A549 (cell line): ENCODE measurements around the gene TPBG. TPM values are rescaled to one million over a fixed set of nuclear protein-coding genes. Genes with fewer than 3 reads are reported as not detected.
A peak's percentile ranks its signal among the peaks of the same experiment; 100 is the strongest.

Experiments used
- ATAC-seq, 2 experiments: fragments of 200-7000 bp in 1 of 2; fragments of >200 bp in 1 of 2; cut with Nextera tagmentation in 1 of 2; cut with Tn5 transposase in 1 of 2; 3 replicates each; pipeline versions ENCODE4 v1.8.0 to v1.9.1; 2018 to 2020; ENCODE audit warnings: mild to moderate bottlenecking in 1 of 2, moderate library complexity in 1 of 2
- CTCF ChIA-PET: fragments of 300-600 bp; sonication (Branson Sonifier 250); formaldehyde crosslinking; extraction: SDS; loops from one replicate; lab custom pipeline; 2021; ENCODE audit warnings: antibody characterized with exemption, inconsistent platforms; lab: Yijun Ruan, JAX
- POLR2A ChIA-PET: fragments of 350-600 bp; formaldehyde crosslinking; extraction: SDS; loops from one replicate; lab custom pipeline; 2021; ENCODE audit warnings: antibody characterized with exemption, inconsistent platforms; lab: Yijun Ruan, JAX
- DNase-seq, 2 experiments: peaks; one replicate each; pipeline versions ENCODE4 v3.0.0 to v3.0.0-alpha.2; 2011 to 2016; ENCODE audit warnings: low read depth in 1 of 2, low spot score in 1 of 2
- FAIRE-seq: peaks from 2 replicates; lab custom pipeline; 2011; peaks lifted over from hg19 to GRCh38; lab: Jason Lieb, UNC
- H3K27ac ChIP-seq, 2 experiments: fragments of >200 bp; sonication (Bioruptor Twin); formaldehyde crosslinking; 3 replicates each; pipeline ENCODE4 v1.5.1; 2016 to 2017
- H3K4me1 ChIP-seq: fragments of >200 bp; sonication (Bioruptor Twin); formaldehyde crosslinking; 3 replicates; pipeline ENCODE4 v1.6.1; 2016
- H3K4me2 ChIP-seq: fragments of >200 bp; sonication (Bioruptor Twin); formaldehyde crosslinking; 3 replicates; pipeline ENCODE4 v1.6.1; 2016
- H3K4me3 ChIP-seq: fragments of >200 bp; sonication (Bioruptor Twin); formaldehyde crosslinking; 3 replicates; pipeline ENCODE4 v1.5.1; 2016
- H3K9me3 ChIP-seq: fragments of >200 bp; sonication (Bioruptor Twin); formaldehyde crosslinking; 3 replicates; pipeline ENCODE4 v1.6.1; 2016
- ATOH8 ChIP-seq: fragments of 250-450 bp; sonication (Bioruptor Pico); IDR thresholded peaks from 2 replicates; pipeline ENCODE4 v1.5.0; 2020; ENCODE audit warnings: low read depth, mild to moderate bottlenecking, moderate library complexity
- CBX2 ChIP-seq: fragments of 200-600 bp; sonication (generic); IDR thresholded peaks from 2 replicates; pipeline ENCODE4 v1.6.1; 2016; ENCODE audit warnings: low read depth, mild to moderate bottlenecking, borderline replicate concordance
- CTCF ChIP-seq: fragments of >200 bp; sonication (Bioruptor Twin); formaldehyde crosslinking; IDR thresholded peaks from 3 replicates; pipeline ENCODE4 v1.5.1; 2016
- ELK1 ChIP-seq: fragments of 150-350 bp; IDR thresholded peaks from 2 replicates; pipeline ENCODE4 v1.6.1; 2014; ENCODE audit warnings: low read depth, mild to moderate bottlenecking, low read length
- ESRRA ChIP-seq: fragments of 150-350 bp; IDR thresholded peaks from 2 replicates; pipeline ENCODE4 v1.6.1; 2014; ENCODE audit warnings: mild to moderate bottlenecking, low read length, borderline replicate concordance
- FOXS1 ChIP-seq: fragments of 250-450 bp; sonication (Bioruptor Pico); IDR thresholded peaks from 2 replicates; pipeline ENCODE4 v1.5.0; 2020; ENCODE audit warnings: mild to moderate bottlenecking, moderate library complexity
- HEYL ChIP-seq: fragments of 250-450 bp; sonication (Bioruptor Pico); IDR thresholded peaks from 2 replicates; pipeline ENCODE4 v1.8.0; 2021; ENCODE audit warnings: mild to moderate bottlenecking, moderate library complexity
- HOXB13 ChIP-seq: fragments of 250-450 bp; sonication (Bioruptor Pico); IDR thresholded peaks from 2 replicates; pipeline ENCODE4 v1.5.0; 2020; ENCODE audit warnings: low read depth, mild to moderate bottlenecking, moderate library complexity
- JUN ChIP-seq, 2 experiments: fragments of >200 bp; sonication (Bioruptor Twin); formaldehyde crosslinking; IDR thresholded peaks; 2 replicates in 1 of 2; 3 replicates in 1 of 2; pipeline ENCODE4 v1.6.1; 2016 to 2017
- KDM5A ChIP-seq: fragments of 200-600 bp; sonication (generic); IDR thresholded peaks from 2 replicates; pipeline ENCODE4 v1.6.1; 2016; ENCODE audit warnings: antibody characterized with exemption, mild to moderate bottlenecking
- MAFK ChIP-seq: fragments of 450-650 bp; IDR thresholded peaks from 2 replicates; pipeline ENCODE4 v1.6.1; 2014; ENCODE audit not compliant: partially characterized antibody
- PHF8 ChIP-seq: fragments of 200-600 bp; sonication (generic); IDR thresholded peaks from 2 replicates; pipeline ENCODE4 v1.6.1; 2016; ENCODE audit warnings: low read depth, mild to moderate bottlenecking, antibody characterized with exemption, moderate library complexity, borderline replicate concordance
- POLR2A ChIP-seq: IDR thresholded peaks from 2 replicates; pipeline ENCODE4 v1.6.1; 2012; ENCODE audit warnings: mild to moderate bottlenecking, low read length
- RAD21 ChIP-seq, 2 experiments: fragments of >200 bp in 1 of 2; sonication (Bioruptor Twin) in 1 of 2; formaldehyde crosslinking in 1 of 2; IDR thresholded peaks in 1 of 2; conservative IDR thresholded peaks in 1 of 2; 2 replicates in 1 of 2; 3 replicates in 1 of 2; pipeline ENCODE4 v1.6.1; 2012 to 2018; ENCODE audit warnings: inconsistent platforms in 1 of 2
- RARB ChIP-seq: fragments of 250-450 bp; sonication (Bioruptor Pico); IDR thresholded peaks from 2 replicates; pipeline ENCODE4 v1.8.0; 2021; ENCODE audit warnings: mild to moderate bottlenecking, moderate library complexity
- REST ChIP-seq: fragments of 200-600 bp; sonication (generic); IDR thresholded peaks from 2 replicates; pipeline ENCODE4 v1.6.1; 2016; ENCODE audit warnings: antibody characterized with exemption, mild to moderate bottlenecking, moderate library complexity
- RNF2 ChIP-seq: fragments of 200-600 bp; sonication (generic); IDR thresholded peaks from 2 replicates; pipeline ENCODE4 v1.6.1; 2016; ENCODE audit warnings: low read depth, mild to moderate bottlenecking, antibody characterized with exemption, moderate library complexity, borderline replicate concordance
- SMC3 ChIP-seq: fragments of >200 bp; sonication (Bioruptor Twin); formaldehyde crosslinking; IDR thresholded peaks from 3 replicates; pipeline ENCODE4 v1.6.1; 2018; ENCODE audit warnings: inconsistent platforms
- SREBF2 ChIP-seq: fragments of 450-650 bp; IDR thresholded peaks from 2 replicates; pipeline ENCODE4 v1.6.1; 2014; ENCODE audit warnings: mild to moderate bottlenecking, moderate library complexity
- TFCP2L1 ChIP-seq: fragments of 250-450 bp; sonication (Bioruptor Pico); IDR thresholded peaks from 2 replicates; pipeline ENCODE4 v1.5.0; 2021; ENCODE audit warnings: mild to moderate bottlenecking
- ZFP36 ChIP-seq: fragments of 450-650 bp; IDR thresholded peaks from 2 replicates; pipeline ENCODE4 v1.6.1; 2014; ENCODE audit warnings: borderline replicate concordance; ENCODE audit not compliant: partially characterized antibody
- WGBS: methylation state at CpG from one replicate; pipeline ENCODE4 v1.1.6; 2017; ENCODE audit errors: missing lambda C conversion rate; 5-methylcytosine and 5-hydroxymethylcytosine counted together
- polyA minus RNA-seq: library from RNA; depleted of rRNA, polyadenylated mRNA; stranded (reverse); fragments of >200 nt; gene quantifications from 2 replicates; pipeline ENCODE4 v1.2.3, GENCODE V29; 2011; rRNA and poly(A)+ RNA removed
- polyA plus RNA-seq, 4 experiments: library from polyadenylated mRNA; depleted of rRNA in 3 of 4; stranded (reverse); fragments of >200 nt; fragmentation: RNase III in 1 of 4; extraction: RNeasy Plus Mini Kit Qiagen cat#74134 plus additional on column Dnase treatment in 1 of 4; gene quantifications; 2 replicates in 3 of 4; 3 replicates in 1 of 4; pipeline ENCODE4 v1.2.3, GENCODE V29; 2011 to 2017
- TF ChIP-seq, protein P1 (sequence below): fragments of >200 bp; sonication (Bioruptor Twin); formaldehyde crosslinking; IDR thresholded peaks from 2 replicates; pipeline ENCODE4 v1.6.1; 2016
- TF ChIP-seq, protein P2 (sequence below): IDR thresholded peaks from 2 replicates; pipeline ENCODE4 v1.6.1; 2012; ENCODE audit warnings: low read depth, borderline replicate concordance
- TF ChIP-seq, protein P3 (sequence below): IDR thresholded peaks from 2 replicates; pipeline ENCODE4 v1.6.1; 2012
- TF ChIP-seq, protein P4 (sequence below): IDR thresholded peaks from 2 replicates; pipeline ENCODE4 v1.6.1; 2012

The TPBG gene
- polyA plus RNA-seq (2011; rRNA removed) (47.1 and 54.4 TPM in 2 replicates), polyA plus RNA-seq (2017; fragmentation: RNase III; extraction: RNeasy Plus Mini Kit Qiagen cat#74134 plus additional on column Dnase treatment) (25.3 to 33.2 TPM (median 32.2 TPM) in 3 replicates), polyA minus RNA-seq (17.4 and 20.1 TPM in 2 replicates)
- polyA plus RNA-seq (2012; cell fraction: cytosol; rRNA removed) = 18.6 and 25.4 TPM in 2 replicates
- 52.4 and 75.4 TPM in 2 replicates for polyA plus RNA-seq (2012; cell fraction: nucleus; rRNA removed)

GRCh38 chr6:82363428-82364086, at the start of gene TPBG:
Gene TPBG (plus strand): TSS chr6:82363817. CDS start chr6:82364962, 1,145 bp downstream.
- peak within 1 kb of the TSS; percentile 96 to 98 for H3K27ac ChIP-seq
- DNase-seq (peak; percentile 46 to 72), FAIRE-seq (no peak), ATAC-seq (peak; percentile 62 to 80)
- peak within 1 kb of the TSS; percentile 98 for H3K4me2 ChIP-seq
- CTCF ChIA-PET = interaction anchor here (0.6 to 2.6 kb wide), 12 partner anchors 20 to 703 kb away, joined by 3 to 9 read pairs (median 4); partner anchors contain the start of genes DOP1A and UBE3D
- no peaks in the 10 kb centered on the region for H3K9me3 ChIP-seq
- peaks cover 27% of the 10 kb centered on the region; the same call in 2 of the 3 replicates for H3K4me1 ChIP-seq
- POLR2A ChIA-PET = interaction anchor here (0.9 to 3.1 kb wide), 4 partner anchors 34 to 115 kb away, joined by 3 to 17 read pairs (median 4); partner anchors contain the start of gene IBTK
- 0% methylated on average over 19 of the region's 41 CpGs for WGBS
- H3K4me3 ChIP-seq = peak within 1 kb of the TSS; percentile 95
- TF ChIP-seq FOXS1 (CRISPR knock-in tag) = no peak
- TF ChIP-seq ELK1 = no peak
- no peak for TF ChIP-seq TFCP2L1 (CRISPR knock-in tag)
- TF ChIP-seq REST = no peak
- no peak for TF ChIP-seq ESRRA
- TF ChIP-seq, protein P1, sequence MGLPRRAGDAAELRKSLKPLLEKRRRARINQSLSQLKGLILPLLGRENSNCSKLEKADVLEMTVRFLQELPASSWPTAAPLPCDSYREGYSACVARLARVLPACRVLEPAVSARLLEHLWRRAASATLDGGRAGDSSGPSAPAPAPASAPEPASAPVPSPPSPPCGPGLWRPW = no peak
- TF ChIP-seq, protein P2, sequence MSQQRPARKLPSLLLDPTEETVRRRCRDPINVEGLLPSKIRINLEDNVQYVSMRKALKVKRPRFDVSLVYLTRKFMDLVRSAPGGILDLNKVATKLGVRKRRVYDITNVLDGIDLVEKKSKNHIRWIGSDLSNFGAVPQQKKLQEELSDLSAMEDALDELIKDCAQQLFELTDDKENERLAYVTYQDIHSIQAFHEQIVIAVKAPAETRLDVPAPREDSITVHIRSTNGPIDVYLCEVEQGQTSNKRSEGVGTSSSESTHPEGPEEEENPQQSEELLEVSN = no peak; the same call in 1 of the 2 replicates
- no peak for TF ChIP-seq HEYL (CRISPR knock-in tag)
- TF ChIP-seq PHF8 = no peak
- peak; percentile 22 to 41; a peak in 4 of 5 replicates for TF ChIP-seq RAD21 (conservative IDR thresholded peaks at IDR 0.05 in 1 of 2, IDR thresholded peaks at IDR 0.05 in 1 of 2)
- no peak for TF ChIP-seq RARB (CRISPR knock-in tag)
- TF ChIP-seq RNF2 = no peak
- TF ChIP-seq CTCF = peak; percentile 25; the same call in 1 of the 3 replicates
- peak; percentile 70 for TF ChIP-seq POLR2A
- TF ChIP-seq JUN (IDR thresholded peaks at IDR 0.05) = 0 out of 5 replicates have a peak, but pooled peaks of 1 of the 2 experiments have one; percentile 58
- TF ChIP-seq SMC3 = peak; percentile 55
- TF ChIP-seq, protein P3, sequence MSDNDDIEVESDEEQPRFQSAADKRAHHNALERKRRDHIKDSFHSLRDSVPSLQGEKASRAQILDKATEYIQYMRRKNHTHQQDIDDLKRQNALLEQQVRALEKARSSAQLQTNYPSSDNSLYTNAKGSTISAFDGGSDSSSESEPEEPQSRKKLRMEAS = peak; percentile 53
- no peak for TF ChIP-seq KDM5A
- no peak for TF ChIP-seq ATOH8
- no peak for TF ChIP-seq SREBF2
- no peak for TF ChIP-seq CBX2
- TF ChIP-seq HOXB13 (CRISPR knock-in tag) = no peak
- TF ChIP-seq MAFK = no peak
- TF ChIP-seq, protein P4, sequence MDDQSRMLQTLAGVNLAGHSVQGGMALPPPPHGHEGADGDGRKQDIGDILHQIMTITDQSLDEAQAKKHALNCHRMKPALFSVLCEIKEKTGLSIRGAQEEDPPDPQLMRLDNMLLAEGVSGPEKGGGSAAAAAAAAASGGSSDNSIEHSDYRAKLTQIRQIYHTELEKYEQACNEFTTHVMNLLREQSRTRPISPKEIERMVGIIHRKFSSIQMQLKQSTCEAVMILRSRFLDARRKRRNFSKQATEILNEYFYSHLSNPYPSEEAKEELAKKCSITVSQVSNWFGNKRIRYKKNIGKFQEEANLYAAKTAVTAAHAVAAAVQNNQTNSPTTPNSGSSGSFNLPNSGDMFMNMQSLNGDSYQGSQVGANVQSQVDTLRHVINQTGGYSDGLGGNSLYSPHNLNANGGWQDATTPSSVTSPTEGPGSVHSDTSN = no peak
- no peak for TF ChIP-seq ZFP36
